ENCODE results near the gene CDKN2B.

CDKN2B gene

GRCh38 chr9:22033012-22033630 lies 24.0 kb upstream of the CDKN2B start:
- Histone ChIP-seq H3K9ac (ENCODE audit: low read length) (no peak overlapping the region), H3K27me3 (replicated peaks; ENCODE audit: control insufficient read depth, insufficient read depth, low read length) (no peaks in the 10 kb centered on the region), H3K9me3 (ENCODE audit: control insufficient read depth, low read length) (no peaks in the 10 kb centered on the region), H3K36me3 (ENCODE audit: control insufficient read depth, insufficient read depth, low read length, severe bottlenecking) (no peaks in the 10 kb centered on the region), H3K4me3 (ENCODE audit: low read length) (no peak overlapping the region), H3K4me1 (ENCODE audit: control insufficient read depth, insufficient read depth, low read length) (peaks cover 35% of the 10 kb centered on the region)
- DNase-seq (ENCODE audit: low read depth) = no peak

GRCh38 chr9:22031655-22032411 lies 22.7 kb upstream of the CDKN2B start:
- Histone ChIP-seq H3K36me3 (ENCODE audit: control insufficient read depth, insufficient read depth, low read length, severe bottlenecking) (no peaks in the 10 kb centered on the region), H3K9me3 (ENCODE audit: control insufficient read depth, low read length) (no peaks in the 10 kb centered on the region), H3K4me1 (ENCODE audit: control insufficient read depth, insufficient read depth, low read length) (peaks cover 23% of the 10 kb centered on the region), H3K27me3 (replicated peaks; ENCODE audit: control insufficient read depth, insufficient read depth, low read length) (no peaks in the 10 kb centered on the region), H3K9ac (ENCODE audit: low read length) (no peak overlapping the region), H3K4me3 (ENCODE audit: low read length) (no peak overlapping the region)
- no peak for DNase-seq (ENCODE audit: low read depth)

- Histone ChIP-seq H3K4me3 (ENCODE audit: low read length) (peak overlapping the region; percentile 38), H3K9me3 (ENCODE audit: control insufficient read depth, low read length) (no peaks in the 10 kb centered on the region), H3K36me3 (ENCODE audit: control insufficient read depth, insufficient read depth, low read length, severe bottlenecking) (no peaks in the 10 kb centered on the region), H3K9ac (ENCODE audit: low read length) (peak overlapping the region; percentile 65), H3K4me1 (ENCODE audit: control insufficient read depth, insufficient read depth, low read length) (peaks cover 10% of the 10 kb centered on the region), H3K27me3 (replicated peaks; ENCODE audit: control insufficient read depth, insufficient read depth, low read length) (no peaks in the 10 kb centered on the region)
- peak; percentile 89 for DNase-seq (ENCODE audit: low read depth)
These were observed 21.0 kb upstream of the CDKN2B start for GRCh38 chr9:22030101-22030598.

- Histone ChIP-seq H3K4me1 (ENCODE audit: control insufficient read depth, insufficient read depth, low read length) (peaks cover 10% of the 10 kb centered on the region), H3K9me3 (ENCODE audit: control insufficient read depth, low read length) (no peaks in the 10 kb centered on the region), H3K27me3 (replicated peaks; ENCODE audit: control insufficient read depth, insufficient read depth, low read length) (no peaks in the 10 kb centered on the region), H3K9ac (ENCODE audit: low read length) (no peak overlapping the region), H3K36me3 (ENCODE audit: control insufficient read depth, insufficient read depth, low read length, severe bottlenecking) (no peaks in the 10 kb centered on the region), H3K4me3 (ENCODE audit: low read length) (no peak overlapping the region)
- no peak for DNase-seq (ENCODE audit: low read depth)
These were observed 20.1 kb upstream of the CDKN2B start for GRCh38 chr9:22029231-22029630.

- peaks cover 10% of the 10 kb centered on the region for H3K4me1 ChIP-seq (ENCODE audit: control insufficient read depth, insufficient read depth, low read length)
- DNase-seq (ENCODE audit: low read depth) = no peak
- H3K9ac ChIP-seq (ENCODE audit: low read length) = no peak overlapping the region
- H3K9me3 ChIP-seq (ENCODE audit: control insufficient read depth, low read length) = no peaks in the 10 kb centered on the region
- H3K4me3 ChIP-seq (ENCODE audit: low read length) = no peak overlapping the region
- H3K36me3 ChIP-seq (ENCODE audit: control insufficient read depth, insufficient read depth, low read length, severe bottlenecking) = no peaks in the 10 kb centered on the region
- H3K27me3 ChIP-seq (replicated peaks; ENCODE audit: control insufficient read depth, insufficient read depth, low read length) = no peaks in the 10 kb centered on the region
These were observed 19.3 kb upstream of the CDKN2B start for GRCh38 chr9:22028394-22028793.

- peaks cover 10% of the 10 kb centered on the region for H3K4me1 ChIP-seq (ENCODE audit: control insufficient read depth, insufficient read depth, low read length)
These were observed 17.6 kb upstream of the CDKN2B start for GRCh38 chr9:22026696-22027095.

GRCh38 chr9:22022396-22022795 lies 13.3 kb upstream of the CDKN2B start:
- no peaks in the 10 kb centered on the region for H3K36me3 ChIP-seq (ENCODE audit: control insufficient read depth, insufficient read depth, low read length, severe bottlenecking)
- H3K27me3 ChIP-seq (replicated peaks; ENCODE audit: control insufficient read depth, insufficient read depth, low read length) = no peaks in the 10 kb centered on the region
- no peak overlapping the region for H3K9ac ChIP-seq (ENCODE audit: low read length)
- H3K9me3 ChIP-seq (ENCODE audit: control insufficient read depth, low read length) = no peaks in the 10 kb centered on the region
- no peak for DNase-seq (ENCODE audit: low read depth)
- H3K4me3 ChIP-seq (ENCODE audit: low read length) = no peak overlapping the region
- no peaks in the 10 kb centered on the region for H3K4me1 ChIP-seq (ENCODE audit: control insufficient read depth, insufficient read depth, low read length)

More at GRCh38 chr9:22026696-22027095, 17.6 kb upstream of the CDKN2B start:
- no peak overlapping the region for H3K4me3 ChIP-seq (ENCODE audit: low read length)
- H3K9me3 ChIP-seq (ENCODE audit: control insufficient read depth, low read length) = no peaks in the 10 kb centered on the region
- H3K36me3 ChIP-seq (ENCODE audit: control insufficient read depth, insufficient read depth, low read length, severe bottlenecking) = no peaks in the 10 kb centered on the region
- DNase-seq (ENCODE audit: low read depth) = no peak
- no peak overlapping the region for H3K9ac ChIP-seq (ENCODE audit: low read length)
- no peaks in the 10 kb centered on the region for H3K27me3 ChIP-seq (replicated peaks; ENCODE audit: control insufficient read depth, insufficient read depth, low read length)

GRCh38 chr9:22010866-22011625 lies 1.9 kb upstream of the CDKN2B start:
- DNase-seq (ENCODE audit: low read depth) = peak; percentile 65
- H3K36me3 ChIP-seq (ENCODE audit: control insufficient read depth, insufficient read depth, low read length, severe bottlenecking) = no peaks in the 10 kb centered on the region
- no peak overlapping the region for H3K4me3 ChIP-seq (ENCODE audit: low read length)

GRCh38 chr9:22009506-22009867 lies 382 bp upstream of the CDKN2B start:
- Histone ChIP-seq H3K27me3 (replicated peaks; ENCODE audit: control insufficient read depth, insufficient read depth, low read length) (no peaks in the 10 kb centered on the region), H3K9ac (ENCODE audit: low read length) (peak overlapping the region; percentile 64), H3K4me1 (ENCODE audit: control insufficient read depth, insufficient read depth, low read length) (peaks cover 26% of the 10 kb centered on the region), H3K4me3 (ENCODE audit: low read length) (peak overlapping the region; percentile 99), H3K36me3 (ENCODE audit: control insufficient read depth, insufficient read depth, low read length, severe bottlenecking) (peaks cover 11% of the 10 kb centered on the region), H3K9me3 (ENCODE audit: control insufficient read depth, low read length) (no peaks in the 10 kb centered on the region)
- no peak for DNase-seq (ENCODE audit: low read depth)

More at GRCh38 chr9:22010866-22011625, 1.9 kb upstream of the CDKN2B start:
- Histone ChIP-seq H3K9ac (ENCODE audit: low read length) (no peak overlapping the region), H3K27me3 (replicated peaks; ENCODE audit: control insufficient read depth, insufficient read depth, low read length) (no peaks in the 10 kb centered on the region), H3K4me1 (ENCODE audit: control insufficient read depth, insufficient read depth, low read length) (peaks cover 12% of the 10 kb centered on the region), H3K9me3 (ENCODE audit: control insufficient read depth, low read length) (no peaks in the 10 kb centered on the region)

- H3K9me3 ChIP-seq (ENCODE audit: control insufficient read depth, low read length) = no peaks in the 10 kb centered on the region
- H3K36me3 ChIP-seq (ENCODE audit: control insufficient read depth, insufficient read depth, low read length, severe bottlenecking) = peaks cover 21% of the 10 kb centered on the region
- peak overlapping the region; percentile 99 for H3K9ac ChIP-seq (ENCODE audit: low read length)
- H3K27me3 ChIP-seq (replicated peaks; ENCODE audit: control insufficient read depth, insufficient read depth, low read length) = no peaks in the 10 kb centered on the region
- peaks cover 26% of the 10 kb centered on the region for H3K4me1 ChIP-seq (ENCODE audit: control insufficient read depth, insufficient read depth, low read length)
- DNase-seq (ENCODE audit: low read depth) = no peak
- H3K4me3 ChIP-seq (ENCODE audit: low read length) = peak overlapping the region; percentile 99
These were observed 755 bp downstream of the CDKN2B start for GRCh38 chr9:22008384-22008716.

Measured in adipocyte (in vitro differentiated cells).